B cell (primary cell): Measurements from ENCODE around the gene BCOR. TPM values are rescaled to one million over a fixed set of nuclear protein-coding genes. Genes with fewer than 3 reads are reported as not detected.

ENCODE experiments used
- ATAC-seq: fragments of 200-7000 bp; cut with Tn5 transposase; one replicate; pipeline ENCODE4 v1.10.0; 2021; ENCODE audit warnings: low read depth, mild to moderate bottlenecking, moderate number of reproducible peaks, moderate library complexity
- CTCF ChIA-PET: fragments of 350-600 bp; sonication (Branson Sonifier 250); formaldehyde crosslinking; loops from one replicate; lab custom pipeline; 2021; ENCODE audit warnings: antibody characterized with exemption, inconsistent platforms; lab: Charles Lee
- POLR2A ChIA-PET: fragments of 350-600 bp; sonication (Branson Sonifier 250); formaldehyde crosslinking; loops from one replicate; lab custom pipeline; 2021; ENCODE audit warnings: antibody characterized with exemption; lab: Charles Lee
- DNase-seq: peaks from one replicate; pipeline ENCODE4 v3.0.0; 2013
- H2AFZ ChIP-seq: 2 replicates; pipeline ENCODE4 v1.6.1; 2012; ENCODE audit warnings: mild to moderate bottlenecking, low read depth, low read length; ENCODE audit not compliant: insufficient read depth, poor library complexity, severe bottlenecking
- H3K27ac ChIP-seq, 2 donors: 1 replicate in 1 of 2; 2 replicates in 1 of 2; pipeline ENCODE4 v1.5.1; 2012 to 2013; ENCODE audit warnings: low read length in 2 of 2, mild to moderate bottlenecking in 2 of 2, moderate library complexity in 1 of 2
- H3K27me3 ChIP-seq, 4 experiments: fragments of 200-600 bp in 1 of 4; sonication (generic) in 1 of 4; replicated peaks in 1 of 4; 1 replicate in 2 of 4; 2 replicates in 2 of 4; pipeline versions ENCODE4 v1.6.1 to v1.7.0; 2013 to 2016; ENCODE audit warnings: low read length in 3 of 4, mild to moderate bottlenecking in 2 of 4, mixed read lengths in 1 of 4, moderate library complexity in 1 of 4; ENCODE audit not compliant: insufficient read depth in 4 of 4, control insufficient read depth in 3 of 4; ENCODE audit errors: control extremely low read depth in 1 of 4
- H3K36me3 ChIP-seq, 2 experiments: replicated peaks in 1 of 2; 1 replicate in 1 of 2; 2 replicates in 1 of 2; pipeline versions ENCODE4 v1.6.1 to v1.7.1; 2013; ENCODE audit warnings: low read length in 1 of 2; ENCODE audit not compliant: insufficient read depth in 2 of 2, control insufficient read depth in 1 of 2; ENCODE audit errors: control extremely low read depth in 1 of 2, extremely low read depth in 1 of 2
- H3K4me1 ChIP-seq, 2 donors: fragments of 200-600 bp in 1 of 2; sonication (generic) in 1 of 2; 1 replicate in 1 of 2; 2 replicates in 1 of 2; pipeline versions ENCODE4 v1.5.1 to v1.6.1; 2013 to 2017; ENCODE audit warnings: low read length in 2 of 2; ENCODE audit not compliant: control insufficient read depth in 2 of 2, insufficient read depth in 2 of 2
- H3K4me2 ChIP-seq: replicated peaks from 2 replicates; pipeline ENCODE3; 2012; ENCODE audit warnings: mild to moderate bottlenecking, low read depth, low read length; ENCODE audit not compliant: poor library complexity, severe bottlenecking
- H3K4me3 ChIP-seq, 5 experiments: fragments of 200-600 bp in 1 of 5; sonication (generic) in 1 of 5; 1 replicate in 3 of 5; 2 replicates in 2 of 5; pipeline versions ENCODE4 v1.5.1 to v1.7.0; 2011 to 2016; ENCODE audit warnings: low read length in 4 of 5, mild to moderate bottlenecking in 4 of 5, low read depth in 2 of 5, control low read depth in 1 of 5, moderate library complexity in 1 of 5; ENCODE audit not compliant: insufficient read depth in 1 of 5; ENCODE audit errors: control extremely low read depth in 1 of 5, extremely low read depth in 1 of 5
- H3K79me2 ChIP-seq: fragments of 200-600 bp; sonication (generic); one replicate; pipeline ENCODE4 v1.6.0; 2016; ENCODE audit warnings: low read length; ENCODE audit not compliant: control insufficient read depth, insufficient read depth
- H3K9ac ChIP-seq: fragments of 200-600 bp; sonication (generic); 2 replicates; pipeline ENCODE4 v1.6.1; 2017; ENCODE audit warnings: mild to moderate bottlenecking, low read length, moderate library complexity
- H3K9me3 ChIP-seq, 3 donors: one replicate each; pipeline versions ENCODE4 v1.6.1 to v1.7.1; 2013; ENCODE audit warnings: low read length in 2 of 3; ENCODE audit not compliant: control insufficient read depth in 2 of 3, insufficient read depth in 1 of 3; ENCODE audit errors: control extremely low read depth in 1 of 3
- H4K20me1 ChIP-seq: 2 replicates; pipeline ENCODE4 v1.6.0; 2012; ENCODE audit warnings: mild to moderate bottlenecking, low read length; ENCODE audit not compliant: insufficient read depth, control insufficient read depth, poor library complexity, severe bottlenecking
- H3K27ac Mint-ChIP-seq: one replicate; pipeline ENCODE4 v1.8.0; 2021; ENCODE audit warnings: mixed read lengths
- H3K27me3 Mint-ChIP-seq: one replicate; pipeline ENCODE4 v1.8.0; 2021; ENCODE audit warnings: mixed read lengths
- H3K4me1 Mint-ChIP-seq: one replicate; pipeline ENCODE4 v1.8.0; 2021; ENCODE audit warnings: mixed read lengths
- H3K4me3 Mint-ChIP-seq: one replicate; pipeline ENCODE4 v1.8.0; 2021; ENCODE audit warnings: mixed read lengths
- H3K9me3 Mint-ChIP-seq: one replicate; pipeline ENCODE4 v1.8.0; 2022; ENCODE audit warnings: mixed read lengths; ENCODE audit not compliant: insufficient read depth
- CTCF ChIP-seq: fragments of 200-600 bp; IDR thresholded peaks from one replicate; pipeline ENCODE4 v1.8.0; 2022; ENCODE audit warnings: antibody characterized with exemption, mild to moderate bottlenecking
- EZH2 ChIP-seq: IDR thresholded peaks from 2 replicates; pipeline ENCODE4 v1.6.1; 2012; ENCODE audit warnings: borderline replicate concordance, low read depth, mild to moderate bottlenecking, moderate library complexity, low read length; ENCODE audit not compliant: insufficient read depth, poor library complexity, severe bottlenecking
- WGBS: methylation state at CpG from one replicate; pipeline ENCODE4 v1.1.5; 2013; ENCODE audit warnings: missing lambda C conversion rate; ENCODE audit not compliant: insufficient coverage; 5-methylcytosine and 5-hydroxymethylcytosine counted together
- intact Hi-C: fragments of 100-400 bp; cut with micrococcal nuclease; formaldehyde crosslinking; loops from one replicate; pipeline ENCODE4 v1.10.0; 2022
- polyA plus RNA-seq: library from polyadenylated mRNA; depleted of rRNA; stranded (reverse); fragments of >200 nt; gene quantifications from 2 replicates; pipeline ENCODE4 v1.2.3, GENCODE V29; 2012
- total RNA-seq, 2 donors: library from RNA; stranded (reverse); fragments of 120-200 nt in 1 of 2; gene quantifications; 1 replicate in 1 of 2; 2 replicates in 1 of 2; pipeline versions ENCODE4 v1.2.3 to v1.2.4, GENCODE V29; 2013 to 2022

BCOR gene
- total and polyA plus RNA-seq, 2 donors (not counting 1 experiment from before 2014, with no cell fraction given), result 19.0 to 65.3 TPM

- Mint-ChIP-seq H3K9me3 (no peaks in the 10 kb centered on the region), H3K4me3 (peak overlapping the region; percentile 68), H3K27ac (no peak overlapping the region), H3K4me1 (peaks cover 39% of the 10 kb centered on the region), H3K27me3 (peaks cover 15% of the 10 kb centered on the region)
- Histone ChIP-seq H3K79me2 (no peaks in the 10 kb centered on the region), H3K4me1 (peaks cover 48 to 49% of the 10 kb centered on the region in 2 donors), H3K4me2 (peak overlapping the region; percentile 74), H3K27ac (no peak overlapping the region), H3K27me3 (peaks cover 0 to 43% (median 15%) of the 10 kb centered on the region in 4 experiments), H4K20me1 (no peaks in the 10 kb centered on the region), H2AFZ (peak overlapping the region; percentile 42), H3K9me3 (no peaks in the 10 kb centered on the region), H3K4me3 (peak overlapping the region in 2 of 5 experiments; percentile 7 to 35), H3K9ac (peak overlapping the region; percentile 45), H3K36me3 (no peaks in the 10 kb centered on the region)
- ATAC-seq (peak; percentile 53), DNase-seq (peak; percentile 52)
- ChIA-PET CTCF (interaction anchor here (1.0 to 1.5 kb wide), 2 partner anchors 160 to 193 kb away, joined by 3 to 4 read pairs; no protein-coding TSS in a partner anchor), POLR2A (interaction anchor here (1.6 kb wide), 1 partner anchor 91 kb away, joined by 6 read pairs; the partner anchor contains the start of gene BCOR)
- no peak for TF ChIP-seq CTCF
- no peak for TF ChIP-seq EZH2
- intact Hi-C loops, result no loop called here
- WGBS, result 5% methylated on average over 47 of the region's 63 CpGs
Observed at GRCh38 chrX:40006106-40007017, 91.4 kb downstream of the BCOR start.
